Stomach (tissue), 9 donors: ENCODE measurements around the gene SLC22A31. TPM values are rescaled to one million over a fixed set of nuclear protein-coding genes. Genes with fewer than 3 reads are reported as not detected.

ENCODE experiments used
- DNase-seq, 2 donors: peaks; one replicate each; pipeline versions ENCODE4 v3.0.0 to v3.0.0-alpha.2; 2013 to 2019
- H3K27ac ChIP-seq, 5 donors: fragments of 200-600 bp in 4 of 5; sonication (generic) in 4 of 5; one replicate each; pipeline ENCODE4 v1.5.1; 2013 to 2019; ENCODE audit warnings: mild to moderate bottlenecking in 1 of 5, moderate library complexity in 1 of 5
- H3K27me3 ChIP-seq, 3 donors: fragments of 200-600 bp; sonication (generic); one replicate each; pipeline ENCODE4 v1.5.1; 2017 to 2019; ENCODE audit warnings: mixed run types in 1 of 3
- H3K36me3 ChIP-seq, 4 donors: fragments of 200-600 bp; sonication (generic); 1 replicate in 3 of 4; 2 replicates in 1 of 4; pipeline ENCODE4 v1.5.1; 2016 to 2019
- H3K4me1 ChIP-seq, 4 donors: fragments of 200-600 bp; sonication (generic); one replicate each; pipeline ENCODE4 v1.5.1; 2016 to 2019
- H3K4me3 ChIP-seq, 4 donors: fragments of 200-600 bp; sonication (generic) in 3 of 4; one replicate each; pipeline ENCODE4 v1.5.1; 2016 to 2019; ENCODE audit warnings: mild to moderate bottlenecking in 1 of 4
- H3K9me3 ChIP-seq, 4 donors: fragments of 200-600 bp; sonication (generic); one replicate each; pipeline ENCODE4 v1.5.1; 2016 to 2019
- EP300 ChIP-seq: sonication (generic); formaldehyde crosslinking; IDR thresholded peaks from one replicate; pipeline ENCODE4 v1.6.1; 2017; ENCODE audit warnings: antibody characterized with exemption
- POLR2A ChIP-seq, 4 donors: fragments of 450-650 bp; IDR thresholded peaks; one replicate each; pipeline ENCODE4 v1.6.1; 2016; ENCODE audit warnings: antibody characterized with exemption in 4 of 4, control low read depth in 2 of 4, mild to moderate bottlenecking in 1 of 4, moderate library complexity in 1 of 4
- POLR2AphosphoS5 ChIP-seq, 3 donors: sonication (generic); formaldehyde crosslinking; IDR thresholded peaks; one replicate each; pipeline ENCODE4 v1.6.1; 2016; ENCODE audit warnings: antibody characterized with exemption in 3 of 3
- WGBS, 5 donors: extraction: QIAGEN DNeasy Blood & Tissue Kit in 3 of 5; methylation state at CpG; one replicate each; pipeline versions ENCODE4 v1.1.5 to v1.1.7; 2013 to 2018; 5-methylcytosine and 5-hydroxymethylcytosine counted together
- intact Hi-C: fragments of 100-400 bp; cut with DNase I; formaldehyde crosslinking; loops from one replicate; pipeline ENCODE4 v1.15.1; 2023; ENCODE audit warnings: low total_unique reads
- polyA plus RNA-seq, 3 donors: library from polyadenylated mRNA; stranded (reverse); fragments of 200-250 nt; gene quantifications; one replicate each; pipeline ENCODE4 v1.2.3, GENCODE V29; 2013
- total RNA-seq, 5 donors: library from RNA; depleted of rRNA; stranded (reverse); fragments of >200 nt; gene quantifications; one replicate each; pipeline versions ENCODE4 v1.1.0 to v1.2.3, GENCODE V29; 2014 to 2016
- TF ChIP-seq, protein P1 (sequence below), 7 experiments: fragments of 450-650 bp in 4 of 7; fragments of 200-600 bp in 3 of 7; sonication (generic) in 3 of 7; IDR thresholded peaks; one replicate each; pipeline ENCODE4 v1.5.1; 2016 to 2019; ENCODE audit warnings: antibody characterized with exemption in 7 of 7, control low read depth in 2 of 7, mild to moderate bottlenecking in 1 of 7
- donor health status: healthy with polysubstance abuse.
- donor health status: Bipolar disorder and iron deficiency.
- donor health status: healthy.

SLC22A31 gene
- total and polyA plus RNA-seq, 8 donors = 1.4 to 6.4 (median 2.8) TPM; not detected in 4

DNA sequence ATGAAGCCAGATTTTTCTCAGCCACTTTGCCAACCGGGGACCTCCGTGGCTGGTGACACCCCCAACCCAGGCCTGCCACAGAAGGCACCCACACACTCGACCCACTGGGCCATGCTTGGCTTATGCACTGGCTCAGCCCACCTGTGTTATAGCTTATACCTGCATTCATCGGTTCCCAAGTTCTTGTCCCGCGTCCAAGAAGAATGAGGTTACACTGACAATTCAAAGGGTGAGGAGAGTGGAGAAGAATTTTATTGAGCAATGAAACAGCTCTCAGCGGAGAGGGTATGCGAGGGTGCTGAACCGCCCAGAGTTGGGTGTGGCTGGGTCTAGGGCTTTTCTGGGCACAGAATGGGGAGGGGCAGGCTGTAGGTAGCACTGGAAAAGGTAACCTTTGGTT is 51.0 kb downstream of the SLC22A31 start:
- DNase-seq = no peak
- Histone ChIP-seq H3K4me3 (no peak overlapping the region), H3K36me3 (peaks cover 33 to 81% (median 77%) of the 10 kb centered on the region in 4 donors), H3K27ac (no peak overlapping the region), H3K9me3 (peaks cover 0 to 12% (median 1%) of the 10 kb centered on the region in 4 donors), H3K27me3 (no peaks in the 10 kb centered on the region), H3K4me1 (peaks cover 1 to 7% (median 4%) of the 10 kb centered on the region in 4 donors)
- TF ChIP-seq, protein P1, sequence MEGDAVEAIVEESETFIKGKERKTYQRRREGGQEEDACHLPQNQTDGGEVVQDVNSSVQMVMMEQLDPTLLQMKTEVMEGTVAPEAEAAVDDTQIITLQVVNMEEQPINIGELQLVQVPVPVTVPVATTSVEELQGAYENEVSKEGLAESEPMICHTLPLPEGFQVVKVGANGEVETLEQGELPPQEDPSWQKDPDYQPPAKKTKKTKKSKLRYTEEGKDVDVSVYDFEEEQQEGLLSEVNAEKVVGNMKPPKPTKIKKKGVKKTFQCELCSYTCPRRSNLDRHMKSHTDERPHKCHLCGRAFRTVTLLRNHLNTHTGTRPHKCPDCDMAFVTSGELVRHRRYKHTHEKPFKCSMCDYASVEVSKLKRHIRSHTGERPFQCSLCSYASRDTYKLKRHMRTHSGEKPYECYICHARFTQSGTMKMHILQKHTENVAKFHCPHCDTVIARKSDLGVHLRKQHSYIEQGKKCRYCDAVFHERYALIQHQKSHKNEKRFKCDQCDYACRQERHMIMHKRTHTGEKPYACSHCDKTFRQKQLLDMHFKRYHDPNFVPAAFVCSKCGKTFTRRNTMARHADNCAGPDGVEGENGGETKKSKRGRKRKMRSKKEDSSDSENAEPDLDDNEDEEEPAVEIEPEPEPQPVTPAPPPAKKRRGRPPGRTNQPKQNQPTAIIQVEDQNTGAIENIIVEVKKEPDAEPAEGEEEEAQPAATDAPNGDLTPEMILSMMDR (IDR thresholded peaks at IDR 0.05) = no peak
- TF ChIP-seq POLR2AphosphoS5 (IDR thresholded peaks at IDR 0.05) (no peak), EP300 (no peak), POLR2A (IDR thresholded peaks at IDR 0.05) (no peak)
- intact Hi-C loops = no loop called here
- WGBS, 5 donors = 95 to 98% (median 97%) methylated on average over 9 of the region's 9 CpGs

DNA sequence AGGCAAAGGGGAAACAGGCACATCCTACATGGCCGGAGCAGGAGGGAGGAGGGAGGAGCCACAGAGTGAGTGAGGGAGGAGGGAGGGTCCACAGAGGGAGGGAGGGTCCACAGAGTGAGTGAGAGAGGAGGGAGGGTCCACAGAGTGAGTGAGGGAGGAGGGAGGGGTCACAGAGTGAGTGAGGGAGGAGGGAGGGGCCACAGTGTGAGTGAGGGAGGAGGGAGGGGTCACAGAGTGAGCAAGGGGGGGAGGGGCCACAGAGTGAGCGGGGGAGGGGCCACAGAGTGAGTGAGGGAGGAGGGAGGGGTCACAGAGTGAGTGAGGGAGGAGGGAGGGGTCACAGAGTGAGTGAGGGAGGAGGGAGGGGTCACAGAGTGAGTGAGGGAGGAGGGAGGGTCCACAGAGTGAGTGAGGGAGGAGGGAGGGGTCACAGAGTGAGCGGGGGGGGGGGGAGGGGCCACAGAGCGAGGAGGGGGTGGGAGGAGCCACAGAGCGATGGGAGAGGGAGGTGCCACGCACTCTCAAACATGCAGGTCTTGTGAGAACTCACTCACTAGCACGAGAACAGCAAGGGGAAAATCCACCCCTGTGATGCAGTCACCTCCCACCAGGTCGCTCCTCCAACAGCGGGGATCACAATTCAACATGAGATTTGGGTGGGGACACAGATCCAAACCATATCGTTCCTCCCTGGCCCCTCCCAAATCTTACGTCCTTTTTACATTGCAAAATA is 53.1 kb downstream of the SLC22A31 start:
- no peak for DNase-seq
- WGBS, 5 donors = 82 to 91% (median 86%) methylated on average over 9 to 11 of the region's 11 CpGs

DNA sequence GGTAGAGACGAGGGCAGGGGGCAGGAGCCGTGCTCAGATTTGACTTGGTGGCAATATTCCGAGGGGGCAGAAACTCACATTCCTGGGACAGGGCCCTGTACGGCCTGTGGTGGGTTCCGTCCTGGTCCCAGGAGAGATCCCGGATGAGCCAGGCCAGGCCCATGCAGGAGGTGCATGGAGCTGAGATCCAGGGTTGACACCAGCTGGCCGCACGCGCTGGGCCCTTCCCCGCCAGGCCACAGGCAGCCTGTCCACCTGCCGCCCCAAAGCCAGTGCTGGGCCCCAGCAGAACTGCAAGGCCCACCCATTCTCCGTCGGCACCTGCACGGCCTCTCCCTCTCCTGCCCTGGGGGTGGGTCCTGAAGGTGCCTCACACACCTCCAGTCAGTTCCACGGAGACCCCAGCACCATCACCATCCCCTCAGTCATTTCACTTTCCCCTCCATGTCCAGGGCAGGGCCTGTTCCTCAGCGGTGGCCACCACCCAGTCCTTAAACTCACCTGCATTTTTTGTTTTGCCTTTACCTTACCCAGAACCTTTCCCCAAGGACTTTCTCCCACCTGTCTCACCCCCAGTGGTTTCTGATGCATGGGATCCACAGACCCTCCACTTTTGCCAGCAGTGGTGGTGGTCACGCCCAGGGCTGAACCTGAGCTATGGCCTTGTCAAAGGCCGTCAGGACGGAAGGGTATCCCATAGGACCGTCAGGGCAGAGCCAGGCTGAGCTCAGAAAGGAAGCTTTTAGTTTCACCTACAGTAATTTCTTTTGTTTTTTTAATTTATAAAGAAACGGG is 53.9 kb downstream of the SLC22A31 start:
- TF ChIP-seq, protein P1 (IDR thresholded peaks at IDR 0.05) = no peak
- TF ChIP-seq POLR2A (IDR thresholded peaks at IDR 0.05) (no peak), POLR2AphosphoS5 (IDR thresholded peaks at IDR 0.05) (no peak), EP300 (no peak)
- no peak for DNase-seq
- no peaks in the 10 kb centered on the region for H3K27me3 ChIP-seq
- WGBS, 5 donors = 95 to 99% (median 97%) methylated on average over 20 to 21 of the region's 21 CpGs
- no peaks in the 10 kb centered on the region for H3K4me1 ChIP-seq
- intact Hi-C loops = no loop called here
- H3K36me3 ChIP-seq = peaks cover 45 to 95% (median 91%) of the 10 kb centered on the region in 4 donors
- H3K4me3 ChIP-seq = no peak overlapping the region
- peaks cover 0 to 12% (median 1%) of the 10 kb centered on the region in 4 donors for H3K9me3 ChIP-seq
- H3K27ac ChIP-seq = no peak overlapping the region

More for the DNA sequence above, 53.1 kb downstream of the SLC22A31 start:
- Histone ChIP-seq H3K4me3 (no peak overlapping the region), H3K36me3 (peaks cover 37 to 95% (median 91%) of the 10 kb centered on the region in 4 donors), H3K27me3 (no peaks in the 10 kb centered on the region), H3K27ac (no peak overlapping the region), H3K4me1 (no peaks in the 10 kb centered on the region), H3K9me3 (peaks cover 0 to 12% (median 1%) of the 10 kb centered on the region in 4 donors)
- intact Hi-C loops = no loop called here
- no peak for TF ChIP-seq POLR2A (IDR thresholded peaks at IDR 0.05)
- no peak for TF ChIP-seq EP300
- no peak for TF ChIP-seq POLR2AphosphoS5 (IDR thresholded peaks at IDR 0.05)
- TF ChIP-seq, protein P1 (IDR thresholded peaks at IDR 0.05) = no peak

Other genes starting within 250 kb of the SLC22A31 start
- gene CBFA2T3, start 223.3 kb downstream of the SLC22A31 start, total RNA-seq = 10 to 100 TPM in 1 of 5 donors, 1 to 10 TPM in 2, under 1 TPM in 2; 0.58 to 57.6 (median 3.5) TPM
- 1 to 10 TPM; 1.6 to 2.8 (median 2.1) TPM for gene CBFA2T3, start 223.3 kb downstream of the SLC22A31 start, polyA plus RNA-seq
- gene ACSF3, start 106.7 kb downstream of the SLC22A31 start, total RNA-seq = 100 to 1,000 TPM in 1 of 5 donors, 10 to 100 TPM in 4; 16.9 to 265 (median 27.7) TPM
- 10 to 100 TPM; 29.4 to 33.2 (median 31.9) TPM for gene ACSF3, start 106.7 kb downstream of the SLC22A31 start, polyA plus RNA-seq
- not detected for gene CDH15, start 28.8 kb downstream of the SLC22A31 start, total RNA-seq
- under 1 TPM in 2 of 3 donors, not detected in 1; 0.20 to 0.31 TPM for gene CDH15, start 28.8 kb downstream of the SLC22A31 start, polyA plus RNA-seq
- gene ZNF778, start 17.2 kb upstream of the SLC22A31 start, total RNA-seq = 10 to 100 TPM in 1 of 5 donors, 1 to 10 TPM in 4; 4.1 to 11.7 (median 4.9) TPM
- gene ZNF778, start 17.2 kb upstream of the SLC22A31 start, polyA plus RNA-seq = 1 to 10 TPM; 1.2 to 7.2 (median 1.5) TPM